HG03095 (cell line): ENCODE measurements around the gene IGF1.
A peak's percentile ranks its signal among the peaks of the same experiment; 100 is the strongest.

Experiments
- ATAC-seq: cut with Tn5 transposase; IDR thresholded peaks from one replicate; pipeline ENCODE4 v1.9.1; 2021; ENCODE audit warnings: moderate library complexity; ENCODE audit not compliant: unreplicated experiment

IGF1 gene

DNA sequence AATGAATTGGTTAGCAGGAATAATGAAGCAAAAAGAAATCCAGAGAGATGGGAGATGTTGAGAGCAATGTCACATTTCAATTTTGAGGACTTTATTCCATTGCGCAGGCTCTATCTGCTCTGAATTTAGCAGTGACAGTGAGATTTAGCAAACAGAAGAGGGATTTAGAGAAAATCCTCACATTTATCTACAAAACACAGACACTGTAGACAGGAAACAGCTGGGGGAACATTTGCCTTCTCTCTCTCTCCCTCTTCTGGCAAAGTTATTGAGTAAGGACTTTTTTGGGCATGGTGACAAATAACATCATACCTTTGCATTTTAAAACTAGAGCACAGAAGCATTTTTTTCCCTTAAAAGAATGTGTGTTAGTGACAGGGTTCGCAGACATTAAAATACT, at the start of gene IGF1:
Gene IGF1, minus strand, starts transcription at position 158 of the 400 bp plus-strand sequence. CDS start 182 bp downstream, outside the sequence.
- no peak for ATAC-seq

DNA sequence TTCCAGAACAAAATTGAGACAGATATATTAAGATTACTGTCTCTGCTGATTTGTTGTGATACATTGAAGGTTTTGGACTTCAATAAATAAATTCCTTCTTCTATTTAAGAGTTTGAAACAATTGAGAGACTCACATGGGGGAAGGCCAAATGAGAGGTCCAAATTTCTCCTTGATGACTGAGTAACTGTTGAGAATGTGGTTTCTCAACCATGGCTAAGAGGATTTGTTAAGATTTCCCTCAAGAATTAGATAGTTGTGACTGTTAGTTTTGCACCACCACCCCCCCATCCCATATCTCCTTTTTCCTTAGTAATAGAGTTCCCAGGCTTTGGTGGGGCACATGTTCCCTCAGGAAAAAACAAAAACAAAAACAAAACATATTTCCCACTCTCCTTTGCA, 47.7 kb upstream of the IGF1 start:
- ATAC-seq: no peak

DNA sequence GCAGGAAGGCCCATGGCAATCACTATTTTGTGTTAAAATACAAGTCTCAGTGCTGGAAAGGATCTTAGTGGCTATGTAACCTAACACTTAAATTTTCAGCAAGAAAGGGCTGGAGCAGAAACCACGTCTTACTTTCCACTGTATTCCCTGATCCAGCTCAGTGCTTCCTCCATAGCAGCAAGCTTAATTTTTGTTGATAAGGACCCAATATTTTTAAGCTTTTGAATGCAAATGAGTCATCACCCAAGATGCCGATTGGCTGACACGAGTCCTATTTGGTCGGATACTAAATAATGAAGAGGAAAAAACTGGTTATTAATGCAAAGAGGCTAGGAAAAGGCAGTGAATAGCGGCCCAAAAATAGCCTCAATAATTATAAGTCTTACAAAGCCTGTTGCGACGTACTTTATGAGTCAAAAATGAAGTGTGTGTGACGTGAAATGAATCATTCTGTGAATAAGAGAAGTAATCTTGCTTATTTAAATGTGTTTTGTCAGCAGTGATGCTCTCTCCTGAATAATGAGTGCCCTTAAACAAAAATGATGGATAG, 46.9 kb upstream of the IGF1 start:
- no peak for ATAC-seq

DNA sequence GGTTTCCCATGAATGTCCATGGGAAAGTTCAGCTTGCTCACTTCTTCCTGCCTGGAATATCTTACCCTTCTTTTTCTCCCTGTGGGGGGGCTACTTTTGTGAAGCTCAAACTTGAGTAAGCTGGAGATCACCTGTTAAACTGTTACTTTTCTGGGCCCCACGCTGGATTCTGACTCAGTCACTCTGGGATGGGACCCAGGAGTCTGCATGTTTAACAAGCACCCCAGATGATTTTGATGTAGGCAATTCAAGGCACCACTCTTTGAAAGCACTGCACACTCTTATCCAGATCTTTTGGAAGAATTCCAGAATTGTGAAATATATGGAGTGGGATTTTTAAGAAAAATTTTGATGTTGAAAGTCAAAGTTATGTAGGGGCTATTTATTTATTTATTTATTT, 46.3 kb upstream of the IGF1 start:
- no peak for ATAC-seq

DNA sequence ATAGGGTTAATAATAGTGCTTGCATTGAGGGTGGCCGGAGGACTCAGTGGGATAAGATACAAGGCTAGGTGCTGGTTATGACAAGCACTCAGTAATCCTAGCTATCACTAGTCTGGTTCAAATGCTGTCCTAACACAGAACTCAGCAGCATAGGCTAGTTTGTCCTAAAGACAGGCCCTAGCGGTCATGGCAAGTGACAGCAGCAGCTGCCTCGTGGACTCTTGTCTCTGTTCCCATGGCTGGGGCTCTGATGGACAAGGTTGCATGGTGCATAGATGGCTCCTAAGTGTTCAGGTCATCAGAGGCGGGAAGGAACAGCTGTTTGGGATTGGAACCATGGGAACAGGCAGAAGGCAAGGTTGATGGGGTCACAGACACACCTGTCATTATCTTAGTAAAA, 42.4 kb upstream of the IGF1 start:
- ATAC-seq: no peak

DNA sequence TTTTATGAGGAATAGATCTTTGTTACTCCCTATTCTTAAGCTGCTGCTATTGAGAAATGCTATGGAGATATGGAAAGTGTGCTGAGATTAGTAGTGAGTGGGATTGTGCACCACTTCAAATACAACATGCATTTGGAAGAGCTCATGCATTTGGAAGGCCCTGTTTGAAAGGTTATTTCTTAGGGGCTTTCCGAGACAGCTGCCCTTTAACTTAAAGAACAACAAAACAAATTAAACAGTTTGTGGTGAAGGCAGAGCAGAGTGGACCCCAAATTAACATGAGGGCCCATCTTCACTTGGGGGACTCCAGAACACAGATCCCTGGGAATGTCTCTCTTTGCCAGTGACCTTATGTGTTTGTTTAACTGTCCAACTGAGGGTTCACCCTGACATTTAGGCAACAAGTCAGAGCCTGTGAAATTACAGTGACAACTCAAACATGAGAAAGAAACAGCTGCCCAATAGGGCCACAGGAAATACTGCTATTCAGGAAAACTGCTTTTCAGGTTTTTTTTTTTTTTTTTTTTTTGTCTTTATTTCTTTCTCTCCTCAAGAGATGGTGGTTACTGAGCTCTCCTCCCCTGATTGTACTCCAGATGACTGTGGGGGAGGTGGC, 41.4 kb upstream of the IGF1 start:
- no peak for ATAC-seq

DNA sequence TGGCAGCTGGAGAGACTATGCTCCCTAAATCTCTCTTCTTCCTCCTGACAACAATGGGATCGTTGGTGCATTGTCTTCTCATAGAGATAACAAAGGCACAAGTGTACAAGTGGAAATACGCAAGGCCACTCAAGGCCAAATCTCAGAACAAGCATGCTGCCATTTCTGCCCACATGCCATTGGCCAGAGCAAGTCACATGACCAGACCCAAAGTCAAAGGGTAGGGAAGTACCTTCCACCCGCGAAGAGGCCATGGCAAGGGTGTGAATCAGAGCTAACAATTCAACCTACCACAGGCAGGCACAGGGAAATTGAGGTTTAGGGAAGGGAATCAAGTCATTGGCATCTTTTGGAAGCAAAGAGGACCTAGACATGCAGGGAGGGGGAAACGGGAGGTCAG, 38.5 kb upstream of the IGF1 start:
- ATAC-seq: no peak

DNA sequence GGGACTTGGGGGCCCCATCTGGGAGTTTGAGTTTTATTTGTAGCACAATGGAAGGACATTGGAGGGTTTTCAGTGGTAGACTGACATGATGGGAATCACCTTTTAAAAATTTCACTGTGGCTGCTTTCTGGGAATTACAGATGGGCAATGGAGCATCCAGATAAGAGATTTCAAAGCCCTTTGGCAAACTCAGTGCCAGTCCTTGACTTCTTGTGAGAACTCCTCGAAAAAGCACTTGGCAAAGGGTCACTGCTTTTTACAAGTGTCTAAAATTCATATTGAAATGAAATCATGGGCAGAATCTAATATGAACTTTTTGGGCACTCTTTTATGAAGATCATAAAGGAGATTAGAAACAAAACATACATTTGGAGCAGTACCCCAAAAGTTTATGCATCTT, 34.3 kb upstream of the IGF1 start:
- no peak for ATAC-seq

DNA sequence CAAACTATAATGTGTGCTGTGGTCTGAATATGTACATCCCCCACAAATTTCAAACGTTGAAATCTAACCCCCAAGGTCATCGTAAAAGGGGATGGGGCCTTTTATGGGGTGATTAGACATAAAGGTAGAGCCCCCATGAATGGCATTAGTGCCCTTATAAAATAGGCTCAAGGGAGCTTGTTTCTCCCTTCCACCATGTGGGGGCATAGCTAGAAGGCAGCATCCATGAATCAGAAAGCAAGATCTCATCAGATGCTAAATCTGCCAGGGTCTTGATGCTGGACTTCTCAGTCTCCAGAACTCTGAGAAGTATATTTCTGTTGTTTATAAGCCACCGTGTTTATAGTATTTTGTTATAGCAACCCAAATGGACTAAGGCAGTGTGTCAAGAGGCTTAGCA, 33.4 kb upstream of the IGF1 start:
- ATAC-seq: no peak

DNA sequence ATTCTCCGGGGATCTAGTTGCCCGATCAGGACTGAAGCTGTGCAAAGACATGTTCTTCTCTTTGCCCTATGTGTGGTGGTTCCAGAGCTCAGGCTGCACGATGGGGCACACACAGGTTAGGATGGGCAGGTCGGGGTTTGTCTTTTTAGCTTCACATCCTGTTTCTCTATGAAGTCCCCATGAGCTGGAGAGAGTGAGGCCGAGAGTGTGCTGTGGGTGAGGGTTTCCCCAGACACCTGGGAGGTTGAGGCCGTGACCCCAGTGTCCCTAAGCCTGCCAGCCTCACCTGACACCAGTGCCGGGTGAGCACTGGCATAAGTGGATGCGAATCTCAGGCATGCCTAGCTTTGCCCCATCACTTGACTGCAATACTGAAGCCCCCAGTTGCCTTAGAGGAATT, 32.9 kb upstream of the IGF1 start:
- ATAC-seq: peak; percentile 85

DNA sequence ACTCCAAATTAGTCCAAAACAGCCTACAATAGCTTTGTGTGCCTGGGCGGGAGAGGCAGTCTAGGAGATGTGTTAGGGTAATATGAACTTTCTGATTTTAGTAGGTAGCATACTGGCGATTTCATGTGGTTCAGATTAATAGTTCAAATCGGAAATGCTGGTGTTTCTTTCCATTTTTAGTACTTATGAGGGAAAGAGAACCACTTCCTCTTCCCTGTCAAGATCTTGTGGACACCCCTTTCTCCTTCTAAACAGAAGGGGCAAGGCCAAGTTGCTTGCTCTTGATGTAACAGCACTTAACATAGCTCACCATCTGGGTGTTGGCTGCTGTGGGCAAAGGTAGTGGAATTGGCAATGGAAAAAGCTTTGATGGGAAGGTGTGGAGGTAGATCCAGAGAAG, 32.2 kb upstream of the IGF1 start:
- ATAC-seq: peak; percentile 30

DNA sequence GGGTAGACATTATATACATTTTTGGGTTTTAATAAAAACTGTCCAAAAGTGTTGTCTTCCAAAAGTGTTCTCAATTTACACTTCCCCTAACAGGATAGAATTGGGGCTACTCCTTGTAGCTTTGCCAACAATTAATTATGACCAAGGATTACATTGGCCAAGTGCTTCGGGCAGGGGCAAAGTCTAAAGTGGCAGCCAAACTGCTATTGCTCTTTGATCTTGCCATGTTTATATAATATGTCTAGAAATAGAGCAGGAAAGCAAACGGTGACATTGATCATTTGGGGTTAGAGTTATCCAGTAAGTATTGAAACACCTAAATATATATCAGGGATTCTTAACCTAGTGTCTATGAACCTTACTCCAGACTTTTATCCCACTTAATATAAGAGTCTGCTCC, 31.2 kb upstream of the IGF1 start:
- no peak for ATAC-seq

DNA sequence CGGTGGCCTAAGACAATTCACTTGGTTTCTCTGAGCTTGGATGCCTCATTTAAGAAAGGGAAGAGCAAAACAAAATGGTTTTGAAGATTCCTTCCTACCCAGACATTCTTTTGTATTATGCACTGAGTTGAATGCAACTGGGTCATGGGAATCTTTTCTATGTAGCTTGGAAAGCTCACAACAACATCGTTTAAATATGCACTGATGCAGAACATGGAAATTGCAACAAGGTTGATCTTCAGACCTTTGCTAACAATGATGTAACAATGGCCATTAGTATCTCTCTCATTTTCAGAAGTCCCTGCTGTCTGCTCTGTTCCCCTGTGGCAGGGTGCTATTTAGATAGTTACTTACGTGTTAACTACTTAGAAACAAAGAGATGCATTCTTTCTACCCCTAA, 30.1 kb upstream of the IGF1 start:
- ATAC-seq: no peak

DNA sequence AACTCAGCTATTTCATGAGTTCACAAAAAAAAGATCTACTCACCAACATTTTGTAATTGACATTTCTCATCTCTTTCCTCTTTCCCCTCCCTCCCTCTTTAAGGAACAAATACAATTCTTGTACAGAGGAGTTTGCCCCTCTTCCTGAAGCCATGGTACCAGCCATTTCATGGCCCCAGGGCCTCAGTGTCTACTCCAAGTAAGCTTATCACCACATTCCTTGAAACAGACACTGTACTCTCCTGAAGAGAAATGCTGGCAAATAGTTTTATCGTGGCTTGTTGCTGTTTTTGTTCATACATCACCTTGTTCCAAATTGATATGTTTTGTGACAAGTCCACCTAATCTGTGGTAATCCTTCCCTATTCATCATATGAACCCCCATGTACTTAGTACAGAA, 29.7 kb upstream of the IGF1 start:
- no peak for ATAC-seq

DNA sequence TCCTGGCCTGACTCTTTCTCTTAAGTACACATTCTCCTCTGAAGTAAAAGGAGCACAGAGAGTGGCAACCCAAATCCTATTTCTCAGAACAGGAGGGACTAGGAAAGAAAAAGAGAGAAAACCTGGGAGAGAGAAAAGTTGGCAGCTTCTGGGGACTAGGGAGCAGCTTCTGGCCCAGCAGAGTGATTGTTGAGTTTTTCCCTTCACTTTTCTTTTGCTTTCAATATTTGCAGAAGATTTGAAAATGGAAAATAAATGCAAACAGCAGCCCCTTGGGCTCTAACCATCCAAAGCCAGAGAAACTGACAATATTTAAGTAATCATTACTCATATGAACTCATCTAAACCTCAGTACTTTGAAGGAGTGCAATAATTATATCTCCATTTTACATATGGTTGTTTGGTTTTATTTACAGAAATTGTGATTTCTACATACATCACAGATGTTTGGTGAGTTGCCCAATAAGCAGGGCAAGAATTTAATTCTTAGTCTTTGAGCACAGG, 28.8 kb upstream of the IGF1 start:
- no peak for ATAC-seq

DNA sequence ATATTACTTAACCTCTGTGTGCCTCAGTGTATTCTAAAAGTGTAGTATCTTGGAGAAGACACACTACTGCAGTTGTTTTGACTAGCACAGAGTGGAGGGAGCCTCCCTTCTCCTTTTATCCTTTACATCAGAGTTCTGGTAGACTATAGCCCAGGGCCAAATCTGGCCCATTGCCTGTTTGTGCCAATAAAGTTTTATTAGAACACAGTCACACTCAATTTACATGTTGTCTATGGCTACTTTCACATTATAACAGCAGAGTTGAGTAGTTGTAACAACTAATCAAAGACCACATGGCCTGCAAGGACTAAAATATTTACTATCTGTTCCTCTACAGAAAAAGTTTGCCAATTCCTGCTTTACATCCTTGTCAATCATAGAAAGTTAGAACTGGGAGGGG, 27.7 kb upstream of the IGF1 start:
- ATAC-seq: no peak

DNA sequence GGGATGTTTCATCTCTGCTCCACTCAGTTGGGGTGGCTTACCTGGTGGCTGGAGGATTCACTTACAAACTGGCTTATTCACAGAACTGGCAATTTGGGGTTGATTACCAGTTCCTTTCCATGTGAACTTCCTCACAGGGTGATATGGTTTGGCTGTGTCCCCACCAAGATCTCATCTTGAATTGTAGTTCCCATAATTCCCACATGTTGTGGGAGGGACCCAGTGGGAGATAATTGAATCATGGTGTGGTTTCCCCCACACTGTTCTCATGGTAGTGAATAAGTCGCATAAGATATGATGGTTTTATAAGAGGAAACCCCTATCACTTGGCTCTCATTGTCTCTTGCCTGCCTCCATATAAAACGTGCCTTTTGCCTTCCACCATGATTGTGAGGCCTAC, 26.9 kb upstream of the IGF1 start:
- ATAC-seq: no peak

DNA sequence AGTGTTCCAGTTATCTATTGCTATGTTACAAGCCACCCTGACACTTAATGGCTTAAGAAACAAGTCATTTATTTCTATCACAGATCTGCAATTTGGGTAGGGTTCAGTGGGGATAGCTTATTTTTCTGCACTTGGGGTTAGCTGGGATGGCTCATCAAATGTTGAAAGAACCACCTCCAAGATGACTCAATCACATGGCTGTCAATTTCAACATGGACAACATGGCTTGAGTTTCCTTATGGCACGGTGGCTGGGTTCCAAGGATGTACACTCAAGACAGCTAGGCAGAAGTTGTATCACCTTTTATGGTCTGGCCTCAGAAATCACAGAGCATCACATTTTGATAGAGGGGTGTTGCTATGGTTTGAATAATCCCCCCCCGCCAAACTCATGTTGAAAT, 24.5 kb upstream of the IGF1 start:
- ATAC-seq: no peak

DNA sequence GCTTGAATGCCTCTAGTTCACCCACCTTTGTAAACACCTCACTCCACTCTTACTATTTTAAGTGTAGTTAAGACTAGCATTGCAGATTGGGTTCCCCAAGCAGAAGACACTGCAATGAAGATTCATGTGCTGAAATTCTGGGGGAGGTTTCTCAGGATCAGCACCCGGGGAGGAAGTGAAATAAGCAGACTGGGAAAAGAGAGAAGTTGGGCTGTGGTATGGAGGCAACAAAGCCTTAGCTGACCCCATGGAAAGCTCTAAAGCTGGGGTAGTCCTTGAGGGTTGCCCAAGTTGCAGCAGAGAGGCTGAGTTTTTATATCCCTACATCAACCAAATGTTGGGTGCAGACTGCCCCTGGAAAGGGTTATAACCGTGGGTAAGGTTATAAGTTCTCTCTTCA, 23.9 kb upstream of the IGF1 start:
- ATAC-seq: no peak

DNA sequence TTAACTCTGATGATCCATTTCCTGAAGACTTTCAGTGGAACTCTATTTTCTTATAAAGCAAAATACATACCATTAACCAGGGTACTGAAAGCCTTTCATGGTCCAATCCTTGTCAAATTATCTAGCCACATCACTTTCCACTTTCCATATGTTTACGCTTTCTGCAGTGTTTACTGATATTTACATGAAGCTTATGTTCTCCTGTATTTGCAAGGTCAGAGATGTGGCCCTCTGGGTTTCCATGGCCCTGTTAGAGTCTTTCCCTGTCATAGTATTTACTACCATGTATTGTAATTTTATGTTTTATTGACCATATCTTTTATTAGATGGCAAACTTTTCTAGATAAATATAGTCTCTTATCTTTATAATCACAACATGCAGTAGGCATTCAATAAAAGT, 23.5 kb upstream of the IGF1 start:
- ATAC-seq: no peak

DNA sequence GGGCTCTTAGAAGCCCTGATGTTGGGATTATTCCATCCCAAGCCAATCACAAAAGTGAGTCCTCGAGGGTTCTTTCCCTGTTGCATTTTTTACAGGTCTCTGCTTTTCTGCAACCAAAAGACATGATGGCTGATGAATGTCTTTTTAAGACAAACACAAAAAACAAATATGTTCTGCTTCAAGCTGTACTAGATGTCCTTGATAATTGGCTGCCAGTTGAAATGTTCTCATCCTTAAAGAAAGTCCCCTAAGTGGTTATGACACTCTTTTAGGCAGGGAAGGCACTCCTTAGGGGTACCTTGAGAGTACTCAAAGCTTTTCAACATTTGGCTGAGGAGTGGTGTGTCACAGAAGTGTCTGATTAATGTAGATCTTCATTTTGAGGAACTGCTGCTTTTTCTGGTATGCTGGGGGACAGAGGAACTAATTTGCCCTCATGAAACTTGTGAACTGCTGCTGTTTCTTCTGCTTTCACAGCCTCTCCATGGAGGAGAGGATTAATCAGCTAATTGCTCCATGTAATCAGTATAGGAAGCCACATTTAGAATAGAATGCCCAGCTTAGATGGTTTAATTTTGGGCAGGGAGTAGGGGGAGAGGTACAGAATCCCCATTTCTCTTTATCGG, 22.8 kb upstream of the IGF1 start:
- ATAC-seq: peak; percentile 79

DNA sequence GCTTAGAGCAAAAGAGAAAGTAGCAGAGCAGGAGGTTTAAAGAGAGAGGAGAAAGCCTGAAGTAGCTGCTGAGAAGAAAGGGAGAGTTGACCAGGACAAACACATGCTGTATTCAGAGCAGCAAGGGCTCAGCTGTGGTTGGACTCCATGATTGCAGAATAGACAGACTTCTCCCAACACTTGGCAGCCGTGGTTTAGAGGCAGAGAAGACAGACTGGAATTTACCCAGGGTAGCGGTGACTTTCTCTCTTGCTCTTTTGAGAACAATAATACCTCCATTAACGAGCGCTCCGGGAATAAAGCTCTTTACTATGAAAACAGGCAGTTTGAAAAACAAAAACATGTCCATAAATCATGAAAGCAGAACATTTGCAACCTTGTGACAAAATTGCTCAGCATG, 21.4 kb upstream of the IGF1 start:
- ATAC-seq: no peak

DNA sequence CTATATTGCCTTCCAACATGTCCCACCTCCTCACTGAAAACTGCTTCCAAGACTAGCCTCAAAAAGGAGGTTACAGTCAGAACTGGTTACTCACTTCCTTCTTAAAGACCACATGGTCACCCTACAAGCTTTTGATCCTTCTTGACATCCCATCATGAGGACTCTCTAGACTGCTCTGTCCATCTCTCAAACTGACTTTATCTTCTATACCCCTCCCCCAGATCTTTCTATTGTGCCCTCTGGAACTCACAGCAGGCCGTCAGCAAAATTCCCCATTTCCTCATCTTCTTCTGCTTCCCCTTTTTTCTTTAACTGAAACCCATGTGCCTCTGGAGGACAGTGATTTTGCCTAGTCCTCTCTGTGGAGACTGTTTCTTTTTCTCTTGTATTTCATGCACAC, 18.1 kb upstream of the IGF1 start:
- ATAC-seq: no peak
